ENCODE data around the gene PITPNB. TPM values are rescaled to one million over a fixed set of nuclear protein-coding genes. Genes with fewer than 3 reads are reported as not detected.
A peak's percentile ranks its signal among the peaks of the same experiment; 100 is the strongest.

Gene PITPNB
- total and polyA plus RNA-seq, 2 of the 13 experiments (the other 11 are each of a cell fraction or from before 2014, with no cell fraction given), result 17.0 to 30.1 TPM

DNA sequence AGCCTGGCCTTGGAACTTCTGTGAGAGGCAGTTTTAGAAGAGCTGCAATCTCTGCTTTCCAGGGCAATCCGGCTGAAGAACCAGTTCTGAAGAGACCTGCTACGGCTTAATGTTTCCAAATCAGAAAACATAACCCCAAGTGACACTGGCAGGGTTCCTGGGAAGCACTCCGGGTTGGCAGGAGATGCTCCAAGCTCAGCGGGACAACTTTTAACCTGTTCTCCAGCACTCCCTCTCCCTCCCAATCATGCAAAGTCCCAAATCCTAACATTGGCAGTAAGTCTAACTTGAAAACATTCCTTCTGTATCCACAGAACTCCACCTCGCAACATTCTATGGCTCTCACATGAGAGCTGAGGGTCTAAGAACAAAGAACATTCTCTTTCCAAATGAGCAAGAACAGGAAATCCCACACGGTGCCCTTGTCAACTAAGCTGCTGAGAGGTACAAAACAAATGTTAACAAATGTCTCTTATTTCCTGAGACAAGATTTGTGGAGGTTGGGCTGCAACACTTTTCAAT is 69.0 kb downstream of the PITPNB start (continued):
- TF ChIP-seq SOX6 (IDR thresholded peaks at IDR 0.05), result no peak
- peak; percentile 41 for TF ChIP-seq SOX6 (CRISPR knock-in tag; IDR thresholded peaks at IDR 0.05)
- TF ChIP-seq HDAC2 (CRISPR knock-in tag; IDR thresholded peaks at IDR 0.05), result 0 out of 2 replicates have a peak, but pooled peaks have one; percentile 27
- TF ChIP-seq, protein P1, sequence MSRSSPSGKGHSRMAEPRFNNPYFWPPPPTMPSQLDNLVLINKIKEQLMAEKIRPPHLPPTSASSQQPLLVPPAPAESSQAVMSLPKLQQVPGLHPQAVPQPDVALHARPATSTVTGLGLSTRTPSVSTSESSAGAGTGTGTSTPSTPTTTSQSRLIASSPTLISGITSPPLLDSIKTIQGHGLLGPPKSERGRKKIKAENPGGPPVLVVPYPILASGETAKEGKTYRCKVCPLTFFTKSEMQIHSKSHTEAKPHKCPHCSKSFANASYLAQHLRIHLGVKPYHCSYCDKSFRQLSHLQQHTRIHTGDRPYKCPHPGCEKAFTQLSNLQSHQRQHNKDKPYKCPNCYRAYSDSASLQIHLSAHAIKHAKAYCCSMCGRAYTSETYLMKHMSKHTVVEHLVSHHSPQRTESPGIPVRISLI (CRISPR knock-in tag; IDR thresholded peaks at IDR 0.05; ENCODE audit: borderline replicate concordance), result no peak
- TF ChIP-seq SOX13 (IDR thresholded peaks at IDR 0.05), result no peak
- peak in 1 of 2 experiments; percentile 82; a peak in 1 of 4 replicates for TF ChIP-seq SOX13 (CRISPR knock-in tag; conservative IDR thresholded peaks at IDR 0.05 in 1 of 2, IDR thresholded peaks at IDR 0.05 in 1 of 2)
- 0 out of 2 replicates have a peak, but pooled peaks have one; percentile 15 for TF ChIP-seq ELF3 (CRISPR knock-in tag; IDR thresholded peaks at IDR 0.05)
- peak; percentile 53; the same call in 1 of the 2 replicates for TF ChIP-seq TBX2 (CRISPR knock-in tag; IDR thresholded peaks at IDR 0.05; ENCODE audit: borderline replicate concordance)
- peak; percentile 21; the same call in 1 of the 2 replicates for TF ChIP-seq NCOA2 (CRISPR knock-in tag; IDR thresholded peaks at IDR 0.05)

DNA sequence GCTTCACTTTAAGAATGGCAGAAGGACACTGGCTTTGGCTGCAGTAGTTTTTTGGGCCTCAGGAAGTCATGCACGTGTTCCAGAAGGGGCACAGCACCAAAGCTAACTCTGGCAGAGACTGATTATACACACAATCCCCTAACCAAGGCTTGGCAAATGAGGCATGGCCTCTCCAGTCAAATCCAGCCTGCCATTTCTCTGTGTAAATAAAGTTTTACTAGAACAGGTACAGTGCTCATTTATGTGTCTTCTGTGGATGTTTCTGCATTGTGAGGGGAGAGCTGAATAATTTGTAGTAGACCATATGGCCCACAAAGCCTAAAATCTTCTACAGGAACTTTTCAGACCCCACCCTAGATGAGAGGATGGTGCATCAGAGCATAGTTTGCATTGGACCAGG is 71.1 kb downstream of the PITPNB start:
- no peak overlapping the region for H3K4me2 ChIP-seq (ENCODE audit: low read depth, low read length)
- intact Hi-C loops (cut with micrococcal nuclease; ENCODE audit: unreplicated experiment) (no loop called here), in situ Hi-C loops (cut with HindIII; ENCODE audit: extremely low pct_ligation_motif_present, low pct_unique_long_range_greater_than_20kb) (loop anchor here (10.0 kb wide), 1 partner anchor 57 kb away; no protein-coding TSS in a partner anchor)
- DNase-seq (ENCODE audit: low spot score) (no peak), ATAC-seq (no peak), FAIRE-seq (no peak)
- peaks cover 30% of the 10 kb centered on the region for H3K4me1 ChIP-seq (ENCODE audit: insufficient read depth, low read length)
- H3K27ac ChIP-seq (ENCODE audit: extremely low read length, insufficient read depth, low read length), result no peak overlapping the region
- WGBS (ENCODE audit: low lambda C conversion rate), result no CpG with 5 or more reads among the region's 1 CpG
- H2AFZ ChIP-seq (ENCODE audit: low read length), result no peak overlapping the region
- H4K20me1 ChIP-seq (ENCODE audit: insufficient read depth, low read length), result no peaks in the 10 kb centered on the region
- H3K27me3 ChIP-seq (ENCODE audit: control insufficient read depth in 1 of 2, insufficient read depth in 2 of 2, low read length in 2 of 2), result no peaks in the 10 kb centered on the region
- no TSS peak for BruUV-seq (replicated peaks)
- H3K36me3 ChIP-seq (replicated peaks in 1 of 2; ENCODE audit: control insufficient read depth in 1 of 2, insufficient read depth in 2 of 2, low read length in 2 of 2), result peaks cover 4 to 31% of the 10 kb centered on the region in 2 experiments; a peak in 4 of 5 replicates
- H3K9ac ChIP-seq (ENCODE audit: insufficient read depth, low read depth, low read length), result no peak overlapping the region
- ChIA-PET POLR2A (no interaction called here), CTCF (ENCODE audit: low intra/inter-chr PET ratio, low total read pairs) (no interaction called here)
- TF ChIP-seq SALL1 (CRISPR knock-in tag; IDR thresholded peaks at IDR 0.05) (no peak), IRX3 (CRISPR knock-in tag; IDR thresholded peaks at IDR 0.05; ENCODE audit: borderline replicate concordance, low read depth) (no peak)
- TF ChIP-seq, protein P2, sequence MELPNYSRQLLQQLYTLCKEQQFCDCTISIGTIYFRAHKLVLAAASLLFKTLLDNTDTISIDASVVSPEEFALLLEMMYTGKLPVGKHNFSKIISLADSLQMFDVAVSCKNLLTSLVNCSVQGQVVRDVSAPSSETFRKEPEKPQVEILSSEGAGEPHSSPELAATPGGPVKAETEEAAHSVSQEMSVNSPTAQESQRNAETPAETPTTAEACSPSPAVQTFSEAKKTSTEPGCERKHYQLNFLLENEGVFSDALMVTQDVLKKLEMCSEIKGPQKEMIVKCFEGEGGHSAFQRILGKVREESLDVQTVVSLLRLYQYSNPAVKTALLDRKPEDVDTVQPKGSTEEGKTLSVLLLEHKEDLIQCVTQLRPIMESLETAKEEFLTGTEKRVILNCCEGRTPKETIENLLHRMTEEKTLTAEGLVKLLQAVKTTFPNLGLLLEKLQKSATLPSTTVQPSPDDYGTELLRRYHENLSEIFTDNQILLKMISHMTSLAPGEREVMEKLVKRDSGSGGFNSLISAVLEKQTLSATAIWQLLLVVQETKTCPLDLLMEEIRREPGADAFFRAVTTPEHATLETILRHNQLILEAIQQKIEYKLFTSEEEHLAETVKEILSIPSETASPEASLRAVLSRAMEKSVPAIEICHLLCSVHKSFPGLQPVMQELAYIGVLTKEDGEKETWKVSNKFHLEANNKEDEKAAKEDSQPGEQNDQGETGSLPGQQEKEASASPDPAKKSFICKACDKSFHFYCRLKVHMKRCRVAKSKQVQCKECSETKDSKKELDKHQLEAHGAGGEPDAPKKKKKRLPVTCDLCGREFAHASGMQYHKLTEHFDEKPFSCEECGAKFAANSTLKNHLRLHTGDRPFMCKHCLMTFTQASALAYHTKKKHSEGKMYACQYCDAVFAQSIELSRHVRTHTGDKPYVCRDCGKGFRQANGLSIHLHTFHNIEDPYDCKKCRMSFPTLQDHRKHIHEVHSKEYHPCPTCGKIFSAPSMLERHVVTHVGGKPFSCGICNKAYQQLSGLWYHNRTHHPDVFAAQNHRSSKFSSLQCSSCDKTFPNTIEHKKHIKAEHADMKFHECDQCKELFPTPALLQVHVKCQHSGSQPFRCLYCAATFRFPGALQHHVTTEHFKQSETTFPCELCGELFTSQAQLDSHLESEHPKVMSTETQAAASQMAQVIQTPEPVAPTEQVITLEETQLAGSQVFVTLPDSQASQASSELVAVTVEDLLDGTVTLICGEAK (IDR thresholded peaks at IDR 0.05), result no peak
- TF ChIP-seq, protein P2 (CRISPR knock-in tag; IDR thresholded peaks at IDR 0.05), result 0 out of 2 replicates have a peak, but pooled peaks have one; percentile 65
- no peaks in the 10 kb centered on the region for H3K79me2 ChIP-seq (ENCODE audit: insufficient read depth, low read length)
- H3K4me3 ChIP-seq (replicated peaks in 1 of 3; ENCODE audit: insufficient read depth in 1 of 3, low read depth in 2 of 3, low read length in 3 of 3), result no peak overlapping the region
- no peaks in the 10 kb centered on the region for H3K9me3 ChIP-seq (ENCODE audit: low read length)
